ENCODE measurements around the gene TRMT2B.

TRMT2B gene

DNA sequence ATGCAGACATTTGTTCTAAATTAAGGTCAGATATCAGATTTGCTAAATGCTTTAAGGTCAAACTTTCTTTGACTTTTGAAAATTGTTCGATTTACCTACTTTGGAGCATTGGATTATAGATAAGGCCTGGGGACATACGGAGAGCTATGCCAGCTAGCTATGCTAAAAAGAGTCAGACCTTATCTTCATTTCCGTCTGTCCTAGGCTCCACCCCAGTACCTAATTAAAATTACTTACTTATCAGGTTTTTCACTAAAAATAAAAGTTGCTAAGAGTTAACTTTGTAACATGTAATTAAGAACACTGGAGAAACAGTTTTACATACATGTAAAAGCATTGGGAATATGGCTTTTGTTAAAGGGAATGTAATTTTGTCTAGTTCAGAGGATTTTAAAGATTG lies 19.7 kb upstream of the TRMT2B start:
- TF ChIP-seq, protein P1, sequence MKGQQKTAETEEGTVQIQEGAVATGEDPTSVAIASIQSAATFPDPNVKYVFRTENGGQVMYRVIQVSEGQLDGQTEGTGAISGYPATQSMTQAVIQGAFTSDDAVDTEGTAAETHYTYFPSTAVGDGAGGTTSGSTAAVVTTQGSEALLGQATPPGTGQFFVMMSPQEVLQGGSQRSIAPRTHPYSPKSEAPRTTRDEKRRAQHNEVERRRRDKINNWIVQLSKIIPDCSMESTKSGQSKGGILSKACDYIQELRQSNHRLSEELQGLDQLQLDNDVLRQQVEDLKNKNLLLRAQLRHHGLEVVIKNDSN (IDR thresholded peaks at IDR 0.05), result no peak
- TF ChIP-seq ZBTB7A (IDR thresholded peaks at IDR 0.05; ENCODE audit: low read depth), result no peak
- TF ChIP-seq TAF1 (IDR thresholded peaks at IDR 0.05; ENCODE audit: low read depth), result no peak
- TF ChIP-seq, protein P2, sequence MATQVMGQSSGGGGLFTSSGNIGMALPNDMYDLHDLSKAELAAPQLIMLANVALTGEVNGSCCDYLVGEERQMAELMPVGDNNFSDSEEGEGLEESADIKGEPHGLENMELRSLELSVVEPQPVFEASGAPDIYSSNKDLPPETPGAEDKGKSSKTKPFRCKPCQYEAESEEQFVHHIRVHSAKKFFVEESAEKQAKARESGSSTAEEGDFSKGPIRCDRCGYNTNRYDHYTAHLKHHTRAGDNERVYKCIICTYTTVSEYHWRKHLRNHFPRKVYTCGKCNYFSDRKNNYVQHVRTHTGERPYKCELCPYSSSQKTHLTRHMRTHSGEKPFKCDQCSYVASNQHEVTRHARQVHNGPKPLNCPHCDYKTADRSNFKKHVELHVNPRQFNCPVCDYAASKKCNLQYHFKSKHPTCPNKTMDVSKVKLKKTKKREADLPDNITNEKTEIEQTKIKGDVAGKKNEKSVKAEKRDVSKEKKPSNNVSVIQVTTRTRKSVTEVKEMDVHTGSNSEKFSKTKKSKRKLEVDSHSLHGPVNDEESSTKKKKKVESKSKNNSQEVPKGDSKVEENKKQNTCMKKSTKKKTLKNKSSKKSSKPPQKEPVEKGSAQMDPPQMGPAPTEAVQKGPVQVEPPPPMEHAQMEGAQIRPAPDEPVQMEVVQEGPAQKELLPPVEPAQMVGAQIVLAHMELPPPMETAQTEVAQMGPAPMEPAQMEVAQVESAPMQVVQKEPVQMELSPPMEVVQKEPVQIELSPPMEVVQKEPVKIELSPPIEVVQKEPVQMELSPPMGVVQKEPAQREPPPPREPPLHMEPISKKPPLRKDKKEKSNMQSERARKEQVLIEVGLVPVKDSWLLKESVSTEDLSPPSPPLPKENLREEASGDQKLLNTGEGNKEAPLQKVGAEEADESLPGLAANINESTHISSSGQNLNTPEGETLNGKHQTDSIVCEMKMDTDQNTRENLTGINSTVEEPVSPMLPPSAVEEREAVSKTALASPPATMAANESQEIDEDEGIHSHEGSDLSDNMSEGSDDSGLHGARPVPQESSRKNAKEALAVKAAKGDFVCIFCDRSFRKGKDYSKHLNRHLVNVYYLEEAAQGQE (IDR thresholded peaks at IDR 0.05; ENCODE audit: low read depth), result no peak
- TF ChIP-seq TCF12 (IDR thresholded peaks at IDR 0.05; ENCODE audit: low read depth), result no peak
- no peak for TF ChIP-seq FOXM1 (IDR thresholded peaks at IDR 0.05; ENCODE audit: borderline replicate concordance, low read depth)
- TF ChIP-seq YY1 (IDR thresholded peaks at IDR 0.05; ENCODE audit: low read depth), result no peak
- TF ChIP-seq TEAD4 (IDR thresholded peaks at IDR 0.05), result no peak
- TF ChIP-seq EGR1 (IDR thresholded peaks at IDR 0.05), result no peak
- no peak for TF ChIP-seq RAD21 (IDR thresholded peaks at IDR 0.05; ENCODE audit: low read depth)
- no peak for TF ChIP-seq NFIC (IDR thresholded peaks at IDR 0.05)
- TF ChIP-seq CEBPB (IDR thresholded peaks at IDR 0.05), result no peak
- no peak for TF ChIP-seq EP300 (IDR thresholded peaks at IDR 0.05; ENCODE audit: borderline replicate concordance)
- TF ChIP-seq, protein P3, sequence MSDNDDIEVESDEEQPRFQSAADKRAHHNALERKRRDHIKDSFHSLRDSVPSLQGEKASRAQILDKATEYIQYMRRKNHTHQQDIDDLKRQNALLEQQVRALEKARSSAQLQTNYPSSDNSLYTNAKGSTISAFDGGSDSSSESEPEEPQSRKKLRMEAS (IDR thresholded peaks at IDR 0.05), result no peak

DNA sequence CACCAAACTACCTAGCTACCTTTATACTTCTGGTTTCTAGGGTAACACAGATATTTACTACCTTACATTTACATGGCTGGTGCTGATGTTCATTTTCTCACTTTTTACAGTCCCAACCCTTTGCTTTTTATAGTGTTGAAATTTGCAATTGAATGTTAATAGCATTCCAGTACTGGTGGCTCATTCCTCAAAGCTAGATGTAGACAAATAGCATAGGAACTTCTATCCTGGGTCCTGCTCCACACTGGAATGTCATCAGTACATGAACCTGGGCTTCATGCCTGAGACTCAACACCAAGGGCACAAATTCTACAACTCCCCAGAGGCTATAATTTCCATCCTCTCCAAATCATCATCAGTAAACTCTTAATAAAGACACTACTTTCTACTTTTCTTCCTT lies 10.3 kb upstream of the TRMT2B start:
- TF ChIP-seq, protein P3 (IDR thresholded peaks at IDR 0.05), result no peak
- TF ChIP-seq CEBPB (IDR thresholded peaks at IDR 0.05) (no peak), YY1 (IDR thresholded peaks at IDR 0.05; ENCODE audit: low read depth) (no peak), NFIC (IDR thresholded peaks at IDR 0.05) (no peak)

DNA sequence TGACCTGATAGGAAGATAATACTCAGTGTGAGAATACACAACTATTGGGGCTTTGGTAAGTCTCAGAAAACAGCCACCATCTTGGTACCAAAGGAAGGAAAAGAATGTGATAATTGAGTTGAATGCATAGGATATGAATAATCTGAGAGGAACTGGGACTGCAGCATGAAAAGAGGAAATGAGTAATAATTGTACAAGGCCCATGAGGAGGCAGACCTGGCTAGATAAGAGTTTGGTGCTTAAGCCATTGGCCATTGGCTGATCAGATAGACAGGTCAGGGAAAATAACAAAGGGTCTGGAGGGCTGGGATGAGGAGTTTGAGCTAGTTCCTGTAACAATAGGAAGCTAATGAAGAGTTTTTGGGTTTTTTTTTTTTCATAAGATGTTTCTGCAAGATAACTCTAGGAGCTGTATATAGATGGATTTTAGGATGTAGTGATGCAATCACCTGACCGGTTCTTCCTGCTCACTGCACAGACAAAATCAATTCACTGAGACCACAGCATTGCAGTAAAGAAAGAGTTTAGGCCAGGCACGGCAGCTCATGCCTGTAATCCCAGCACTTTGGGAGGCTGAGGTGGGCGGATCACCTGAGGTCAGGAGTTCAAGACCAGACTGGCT lies 5.3 kb upstream of the TRMT2B start:
- TF ChIP-seq, protein P3 (IDR thresholded peaks at IDR 0.05), result no peak
- TF ChIP-seq TCF12 (IDR thresholded peaks at IDR 0.05; ENCODE audit: low read depth), result no peak
- no peak for TF ChIP-seq TAF1 (IDR thresholded peaks at IDR 0.05; ENCODE audit: low read depth)
- no peak for TF ChIP-seq EP300 (IDR thresholded peaks at IDR 0.05; ENCODE audit: borderline replicate concordance)
- TF ChIP-seq TEAD4 (IDR thresholded peaks at IDR 0.05), result no peak
- TF ChIP-seq, protein P1 (IDR thresholded peaks at IDR 0.05), result no peak
- TF ChIP-seq NFIC (IDR thresholded peaks at IDR 0.05), result no peak
- no peak for TF ChIP-seq CREB1 (IDR thresholded peaks at IDR 0.05; ENCODE audit: low read depth)
- TF ChIP-seq, protein P2 (IDR thresholded peaks at IDR 0.05; ENCODE audit: low read depth), result no peak
- no peak for TF ChIP-seq FOXM1 (IDR thresholded peaks at IDR 0.05; ENCODE audit: borderline replicate concordance, low read depth)
- no peak for TF ChIP-seq ZBTB7A (IDR thresholded peaks at IDR 0.05; ENCODE audit: low read depth)
- no peak for TF ChIP-seq CEBPB (IDR thresholded peaks at IDR 0.05)
- TF ChIP-seq YY1 (IDR thresholded peaks at IDR 0.05; ENCODE audit: low read depth), result no peak
- TF ChIP-seq RAD21 (IDR thresholded peaks at IDR 0.05; ENCODE audit: low read depth), result no peak
- no peak for TF ChIP-seq EGR1 (IDR thresholded peaks at IDR 0.05)

DNA sequence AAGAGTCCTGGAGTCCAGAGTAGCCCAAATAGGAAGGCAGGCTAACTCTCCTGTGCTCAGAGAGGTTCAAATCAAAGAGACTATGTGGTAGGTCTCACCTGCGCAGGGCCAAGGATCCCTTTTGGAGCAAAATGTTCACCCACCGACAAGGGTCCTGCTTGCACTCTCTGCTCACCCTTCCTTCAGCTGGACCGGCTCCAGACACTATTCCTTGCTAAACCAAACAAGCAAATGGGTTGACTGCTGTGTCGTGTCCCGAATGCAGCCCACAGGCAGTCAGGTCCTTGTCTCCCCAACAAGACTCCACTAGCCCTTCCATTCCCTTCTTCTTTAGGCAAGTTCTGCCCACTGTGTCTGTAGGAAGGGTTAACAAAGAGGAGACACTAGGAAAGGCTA lies 760 bp downstream of the TRMT2B start:
- TF ChIP-seq, protein P3 (IDR thresholded peaks at IDR 0.05), result no peak
- TF ChIP-seq ZBTB7A (IDR thresholded peaks at IDR 0.05; ENCODE audit: low read depth) (no peak), NFIC (IDR thresholded peaks at IDR 0.05) (no peak), EGR1 (IDR thresholded peaks at IDR 0.05) (no peak), CEBPB (IDR thresholded peaks at IDR 0.05) (no peak), YY1 (IDR thresholded peaks at IDR 0.05; ENCODE audit: low read depth) (no peak), FOXM1 (IDR thresholded peaks at IDR 0.05; ENCODE audit: borderline replicate concordance, low read depth) (no peak), EP300 (IDR thresholded peaks at IDR 0.05; ENCODE audit: borderline replicate concordance) (no peak), TEAD4 (IDR thresholded peaks at IDR 0.05) (no peak), RAD21 (IDR thresholded peaks at IDR 0.05; ENCODE audit: low read depth) (no peak), CREB1 (IDR thresholded peaks at IDR 0.05; ENCODE audit: low read depth) (no peak), TAF1 (IDR thresholded peaks at IDR 0.05; ENCODE audit: low read depth) (no peak), TCF12 (IDR thresholded peaks at IDR 0.05; ENCODE audit: low read depth) (no peak)
- TF ChIP-seq, protein P1 (IDR thresholded peaks at IDR 0.05), result no peak
- TF ChIP-seq, protein P2 (IDR thresholded peaks at IDR 0.05; ENCODE audit: low read depth), result no peak
